Measurements from ENCODE around the gene MGST3. TPM values are rescaled to one million over a fixed set of nuclear protein-coding genes. Genes with fewer than 3 reads are reported as not detected.
A peak's percentile ranks its signal among the peaks of the same experiment; 100 is the strongest.

MGST3 gene
- total and polyA plus RNA-seq, 2 experiments from 2014 or later: 84.5 to 262 TPM

GRCh38 chr1:165616987-165617546 is 14.0 kb upstream of the MGST3 start:
- Histone ChIP-seq H2AFZ (peak overlapping the region; percentile 76), H3K4me3 (no peak overlapping the region), H3K9me2 (ENCODE audit: insufficient read depth) (no peaks in the 10 kb centered on the region), H4K20me1 (replicated peaks; ENCODE audit: insufficient read depth) (no peaks in the 10 kb centered on the region), H3K36me3 (ENCODE audit: insufficient read depth) (no peaks in the 10 kb centered on the region), H3K27me3 (ENCODE audit: insufficient read depth) (no peaks in the 10 kb centered on the region), H3K27ac (ENCODE audit: low read depth) (no peak overlapping the region), H3K4me2 (peak overlapping the region; percentile 45; the same call in 1 of the 2 replicates), H3K4me1 (ENCODE audit: insufficient read depth) (peaks cover 21% of the 10 kb centered on the region), H3K79me2 (replicated peaks; ENCODE audit: insufficient read depth) (no peaks in the 10 kb centered on the region), H3F3A (replicated peaks; ENCODE audit: low read depth) (no peaks in the 10 kb centered on the region)
- H3K9me3 Mint-ChIP-seq: peaks cover 13% of the 10 kb centered on the region; the same call in 2 of the 3 replicates
- ATAC-seq (peak; percentile 57; the same call in 2 of the 3 replicates), DNase-seq (ENCODE audit: low spot score) (peak; percentile 13)
- no peak for TF ChIP-seq EZH2phosphoT487 (IDR thresholded peaks at IDR 0.05; ENCODE audit: unreplicated experiment)
- TF ChIP-seq JUNB (IDR thresholded peaks at IDR 0.05; ENCODE audit: unreplicated experiment): no peak
- no peak for TF ChIP-seq ETS1 (IDR thresholded peaks at IDR 0.05)
- no peak overlapping the region for H3K4me3 Mint-ChIP-seq
- H3K36me3 Mint-ChIP-seq (ENCODE audit: low read depth): no peaks in the 10 kb centered on the region; the same call in 1 of the 3 replicates
- H3K27me3 Mint-ChIP-seq (ENCODE audit: insufficient read depth, low read depth, poor library complexity): peaks cover 2% of the 10 kb centered on the region
- H3K27ac Mint-ChIP-seq: no peak overlapping the region
- H3K4me1 Mint-ChIP-seq: peaks cover 25% of the 10 kb centered on the region

DNA sequence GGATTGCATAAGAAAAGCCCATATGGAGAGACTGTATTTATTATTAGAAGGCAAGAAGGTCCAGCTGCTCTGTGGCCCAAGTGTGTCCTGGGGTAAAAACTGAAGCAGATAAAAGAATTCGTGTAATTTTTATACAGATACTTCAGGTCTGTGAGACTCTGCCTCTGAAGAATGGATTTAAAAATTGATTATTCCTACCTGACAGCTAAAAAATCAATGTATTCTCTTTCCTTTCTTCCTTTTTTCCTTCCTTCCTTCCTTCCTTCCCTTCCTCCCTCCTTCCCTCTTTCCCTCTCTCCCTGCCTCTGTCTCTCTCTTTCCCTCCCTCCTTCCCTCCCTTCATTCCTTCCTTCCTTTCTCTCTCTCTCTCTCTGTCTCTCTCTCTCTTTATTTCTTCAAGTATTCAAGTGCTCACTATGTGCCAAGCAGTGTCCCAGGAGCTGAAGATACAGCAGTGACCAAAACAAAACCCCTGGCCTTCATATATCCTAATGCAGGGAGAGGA is 11.3 kb upstream of the MGST3 start:
- H3K27ac Mint-ChIP-seq: no peak overlapping the region
- no peaks in the 10 kb centered on the region for H3K79me2 ChIP-seq (replicated peaks; ENCODE audit: insufficient read depth)
- no peak overlapping the region for H3K4me3 Mint-ChIP-seq
- ATAC-seq (no peak), DNase-seq (ENCODE audit: low spot score) (no peak)
- H3K36me3 ChIP-seq (ENCODE audit: insufficient read depth): no peaks in the 10 kb centered on the region
- peaks cover 25% of the 10 kb centered on the region for H3K4me1 Mint-ChIP-seq
- H3K9me3 Mint-ChIP-seq: peaks cover 7% of the 10 kb centered on the region; the same call in 2 of the 3 replicates
- H3K4me2 ChIP-seq: no peak overlapping the region
- no peaks in the 10 kb centered on the region for H4K20me1 ChIP-seq (replicated peaks; ENCODE audit: insufficient read depth)
- peaks cover 21% of the 10 kb centered on the region for H3K4me1 ChIP-seq (ENCODE audit: insufficient read depth)
- peaks cover 2% of the 10 kb centered on the region for H3K27me3 Mint-ChIP-seq (ENCODE audit: insufficient read depth, low read depth, poor library complexity)
- H3K9me2 ChIP-seq (ENCODE audit: insufficient read depth): no peaks in the 10 kb centered on the region
- H3K27me3 ChIP-seq (ENCODE audit: insufficient read depth): no peaks in the 10 kb centered on the region
- H3F3A ChIP-seq (replicated peaks; ENCODE audit: low read depth): no peaks in the 10 kb centered on the region
- H3K4me3 ChIP-seq: no peak overlapping the region
- H2AFZ ChIP-seq: no peak overlapping the region; the same call in 1 of the 2 replicates
- H3K36me3 Mint-ChIP-seq (ENCODE audit: low read depth): no peaks in the 10 kb centered on the region; the same call in 2 of the 3 replicates
- H3K27ac ChIP-seq (ENCODE audit: low read depth): no peak overlapping the region
- TF ChIP-seq EZH2 (IDR thresholded peaks at IDR 0.05; ENCODE audit: low read depth, unreplicated experiment) (no peak), JUNB (IDR thresholded peaks at IDR 0.05; ENCODE audit: unreplicated experiment) (no peak), POLR2AphosphoS5 (IDR thresholded peaks at IDR 0.05; ENCODE audit: low read depth) (no peak), CREB1 (CRISPR knock-in tag; IDR thresholded peaks at IDR 0.05; ENCODE audit: low read depth) (no peak), NANOG (IDR thresholded peaks at IDR 0.05; ENCODE audit: borderline replicate concordance) (no peak), ZNF114 (CRISPR knock-in tag; IDR thresholded peaks at IDR 0.05) (no peak), ZNF331 (CRISPR knock-in tag; IDR thresholded peaks at IDR 0.05; ENCODE audit: low read depth) (no peak), EZH2phosphoT487 (IDR thresholded peaks at IDR 0.05; ENCODE audit: unreplicated experiment) (no peak), ETS1 (IDR thresholded peaks at IDR 0.05) (no peak), STAT1 (IDR thresholded peaks at IDR 0.05; ENCODE audit: unreplicated experiment) (no peak)
- TF ChIP-seq, protein P1, sequence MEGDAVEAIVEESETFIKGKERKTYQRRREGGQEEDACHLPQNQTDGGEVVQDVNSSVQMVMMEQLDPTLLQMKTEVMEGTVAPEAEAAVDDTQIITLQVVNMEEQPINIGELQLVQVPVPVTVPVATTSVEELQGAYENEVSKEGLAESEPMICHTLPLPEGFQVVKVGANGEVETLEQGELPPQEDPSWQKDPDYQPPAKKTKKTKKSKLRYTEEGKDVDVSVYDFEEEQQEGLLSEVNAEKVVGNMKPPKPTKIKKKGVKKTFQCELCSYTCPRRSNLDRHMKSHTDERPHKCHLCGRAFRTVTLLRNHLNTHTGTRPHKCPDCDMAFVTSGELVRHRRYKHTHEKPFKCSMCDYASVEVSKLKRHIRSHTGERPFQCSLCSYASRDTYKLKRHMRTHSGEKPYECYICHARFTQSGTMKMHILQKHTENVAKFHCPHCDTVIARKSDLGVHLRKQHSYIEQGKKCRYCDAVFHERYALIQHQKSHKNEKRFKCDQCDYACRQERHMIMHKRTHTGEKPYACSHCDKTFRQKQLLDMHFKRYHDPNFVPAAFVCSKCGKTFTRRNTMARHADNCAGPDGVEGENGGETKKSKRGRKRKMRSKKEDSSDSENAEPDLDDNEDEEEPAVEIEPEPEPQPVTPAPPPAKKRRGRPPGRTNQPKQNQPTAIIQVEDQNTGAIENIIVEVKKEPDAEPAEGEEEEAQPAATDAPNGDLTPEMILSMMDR (conservative IDR thresholded peaks at IDR 0.05; ENCODE audit: low read depth in 2 of 2): no peak
- TF ChIP-seq, protein P2, sequence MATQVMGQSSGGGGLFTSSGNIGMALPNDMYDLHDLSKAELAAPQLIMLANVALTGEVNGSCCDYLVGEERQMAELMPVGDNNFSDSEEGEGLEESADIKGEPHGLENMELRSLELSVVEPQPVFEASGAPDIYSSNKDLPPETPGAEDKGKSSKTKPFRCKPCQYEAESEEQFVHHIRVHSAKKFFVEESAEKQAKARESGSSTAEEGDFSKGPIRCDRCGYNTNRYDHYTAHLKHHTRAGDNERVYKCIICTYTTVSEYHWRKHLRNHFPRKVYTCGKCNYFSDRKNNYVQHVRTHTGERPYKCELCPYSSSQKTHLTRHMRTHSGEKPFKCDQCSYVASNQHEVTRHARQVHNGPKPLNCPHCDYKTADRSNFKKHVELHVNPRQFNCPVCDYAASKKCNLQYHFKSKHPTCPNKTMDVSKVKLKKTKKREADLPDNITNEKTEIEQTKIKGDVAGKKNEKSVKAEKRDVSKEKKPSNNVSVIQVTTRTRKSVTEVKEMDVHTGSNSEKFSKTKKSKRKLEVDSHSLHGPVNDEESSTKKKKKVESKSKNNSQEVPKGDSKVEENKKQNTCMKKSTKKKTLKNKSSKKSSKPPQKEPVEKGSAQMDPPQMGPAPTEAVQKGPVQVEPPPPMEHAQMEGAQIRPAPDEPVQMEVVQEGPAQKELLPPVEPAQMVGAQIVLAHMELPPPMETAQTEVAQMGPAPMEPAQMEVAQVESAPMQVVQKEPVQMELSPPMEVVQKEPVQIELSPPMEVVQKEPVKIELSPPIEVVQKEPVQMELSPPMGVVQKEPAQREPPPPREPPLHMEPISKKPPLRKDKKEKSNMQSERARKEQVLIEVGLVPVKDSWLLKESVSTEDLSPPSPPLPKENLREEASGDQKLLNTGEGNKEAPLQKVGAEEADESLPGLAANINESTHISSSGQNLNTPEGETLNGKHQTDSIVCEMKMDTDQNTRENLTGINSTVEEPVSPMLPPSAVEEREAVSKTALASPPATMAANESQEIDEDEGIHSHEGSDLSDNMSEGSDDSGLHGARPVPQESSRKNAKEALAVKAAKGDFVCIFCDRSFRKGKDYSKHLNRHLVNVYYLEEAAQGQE (IDR thresholded peaks at IDR 0.05; ENCODE audit: unreplicated experiment): no peak
